GM18868 (cell line): Measurements from ENCODE around the gene SSTR5.
"Not testable (repeated sequence)": the region's sequence is repeated elsewhere in the genome, so short reads cannot be mapped to it uniquely, and the experiment has no call there.

Experiments used
- ATAC-seq: cut with Tn5 transposase; IDR thresholded peaks from one replicate; pipeline ENCODE4 v1.9.1; 2021; ENCODE audit warnings: mild to moderate bottlenecking, moderate library complexity; ENCODE audit not compliant: unreplicated experiment

Gene SSTR5

DNA sequence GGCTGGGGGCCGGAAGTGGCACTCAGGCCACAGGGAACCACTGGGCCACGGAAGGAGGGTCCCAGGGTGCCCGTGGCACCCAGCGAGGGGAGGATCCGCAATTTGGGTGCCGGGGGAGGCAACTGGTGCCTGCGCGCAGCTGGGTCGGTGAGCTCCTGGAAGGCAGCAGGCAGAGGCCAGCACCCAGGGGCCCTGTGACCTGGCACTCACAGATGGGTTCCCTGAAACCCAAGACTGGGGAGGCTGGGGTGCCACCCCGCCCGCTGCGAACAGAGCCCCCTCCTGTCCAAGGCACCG is 663 bp downstream of the SSTR5 start:
- ATAC-seq = no peak

DNA sequence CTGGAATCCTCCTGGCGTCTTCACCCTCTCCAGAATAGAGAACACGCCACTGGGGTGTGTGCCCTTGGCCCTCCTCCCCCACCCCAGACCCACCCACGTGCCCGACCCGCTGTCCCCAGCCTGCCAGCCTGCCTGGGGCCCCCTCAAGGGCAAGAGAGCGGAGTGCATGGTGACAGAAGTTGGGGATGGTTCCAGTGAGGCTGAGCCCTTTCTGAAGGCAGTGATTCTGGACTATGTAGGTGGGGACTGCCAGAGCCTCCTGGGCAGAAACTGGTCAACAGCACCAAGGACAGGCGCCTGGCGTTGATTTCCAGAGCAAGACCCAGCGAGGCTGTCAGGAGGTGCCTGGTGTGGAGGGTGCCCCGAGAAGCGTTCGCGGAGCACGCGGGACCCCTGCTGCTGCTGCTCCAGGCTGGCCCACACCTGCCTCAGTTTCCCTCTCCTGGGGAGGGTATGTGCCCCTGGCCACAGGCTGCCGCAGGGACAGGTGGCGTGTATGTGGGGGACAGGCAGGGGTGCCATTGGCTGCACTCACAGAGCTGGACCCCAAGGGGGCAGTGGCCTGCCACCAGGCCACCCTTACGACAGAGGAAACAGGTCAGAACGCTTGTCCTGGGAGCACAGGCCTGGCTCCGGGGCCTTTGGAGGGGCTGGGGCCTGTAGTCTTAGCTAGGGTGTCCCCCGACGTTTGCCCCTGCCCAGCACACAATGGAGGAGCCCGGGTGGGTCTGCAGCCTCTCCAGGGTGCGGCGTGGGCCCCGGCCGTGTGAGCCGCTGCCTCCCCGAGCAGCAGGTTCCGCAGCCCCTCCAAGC is 1.2 kb downstream of the SSTR5 start:
- no peak for ATAC-seq

DNA sequence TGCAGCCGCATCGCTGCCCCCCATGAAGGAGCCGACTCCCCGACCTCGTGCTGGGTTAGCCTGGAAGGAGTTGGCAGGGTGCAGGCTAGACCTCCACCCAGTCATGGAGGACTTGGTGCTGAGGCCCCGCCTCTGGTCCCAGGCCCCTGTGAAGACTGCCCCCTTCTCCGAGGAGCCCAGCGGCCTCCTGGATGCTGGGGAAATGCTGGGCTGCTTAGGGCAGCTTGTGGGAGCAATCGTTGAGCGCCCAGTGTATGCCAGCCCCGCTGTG is 1.8 kb downstream of the SSTR5 start:
- ATAC-seq = no peak

DNA sequence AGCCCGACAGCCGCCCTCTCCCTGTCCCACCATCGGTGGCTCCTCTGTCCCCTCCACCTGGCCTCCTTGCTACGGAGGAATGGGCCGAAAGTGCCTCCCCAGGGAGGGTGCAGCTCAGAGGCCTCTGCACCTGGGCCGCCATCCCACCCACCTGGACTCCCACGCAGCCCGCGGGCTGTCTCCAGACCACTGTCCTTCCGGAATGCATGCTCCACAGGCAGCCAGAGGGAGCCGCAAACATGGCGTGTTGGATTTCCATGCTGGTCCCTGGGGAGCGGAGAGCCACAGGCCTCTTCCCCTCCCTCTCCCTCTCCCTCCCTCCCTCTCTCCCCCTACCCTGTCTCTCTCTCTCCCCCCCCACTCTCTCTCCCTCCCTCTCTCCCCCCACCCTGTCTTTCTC is 3.0 kb downstream of the SSTR5 start:
- ATAC-seq = no peak

GRCh38 chr16:1076801-1077576 is 4.4 kb downstream of the SSTR5 start:
- no peak for ATAC-seq

- ATAC-seq = no peak
Observed at GRCh38 chr16:1077877-1078578, 5.5 kb downstream of the SSTR5 start.

DNA sequence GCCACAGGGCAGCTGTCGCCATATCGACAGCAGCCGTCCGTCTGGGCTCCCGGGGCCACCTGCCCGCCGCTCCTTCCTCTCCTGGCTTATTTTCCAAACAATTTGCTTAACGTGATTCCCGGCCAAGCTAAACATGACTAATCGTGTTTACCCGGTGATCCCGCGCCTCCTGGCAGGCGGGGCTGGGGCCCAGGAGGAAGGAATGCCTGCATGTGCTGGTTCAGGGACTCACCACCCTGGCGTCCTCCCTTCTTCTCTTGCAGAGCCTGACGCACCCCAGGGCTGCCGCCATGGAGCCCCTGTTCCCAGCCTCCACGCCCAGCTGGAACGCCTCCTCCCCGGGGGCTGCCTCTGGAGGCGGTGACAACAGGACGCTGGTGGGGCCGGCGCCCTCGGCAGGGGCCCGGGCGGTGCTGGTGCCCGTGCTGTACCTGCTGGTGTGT is 6.1 kb downstream of the SSTR5 start:
- no peak for ATAC-seq

DNA sequence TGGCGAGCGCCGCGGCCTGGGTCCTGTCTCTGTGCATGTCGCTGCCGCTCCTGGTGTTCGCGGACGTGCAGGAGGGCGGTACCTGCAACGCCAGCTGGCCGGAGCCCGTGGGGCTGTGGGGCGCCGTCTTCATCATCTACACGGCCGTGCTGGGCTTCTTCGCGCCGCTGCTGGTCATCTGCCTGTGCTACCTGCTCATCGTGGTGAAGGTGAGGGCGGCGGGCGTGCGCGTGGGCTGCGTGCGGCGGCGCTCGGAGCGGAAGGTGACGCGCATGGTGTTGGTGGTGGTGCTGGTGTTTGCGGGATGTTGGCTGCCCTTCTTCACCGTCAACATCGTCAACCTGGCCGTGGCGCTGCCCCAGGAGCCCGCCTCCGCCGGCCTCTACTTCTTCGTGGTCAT is 6.8 kb downstream of the SSTR5 start:
- no peak for ATAC-seq

DNA sequence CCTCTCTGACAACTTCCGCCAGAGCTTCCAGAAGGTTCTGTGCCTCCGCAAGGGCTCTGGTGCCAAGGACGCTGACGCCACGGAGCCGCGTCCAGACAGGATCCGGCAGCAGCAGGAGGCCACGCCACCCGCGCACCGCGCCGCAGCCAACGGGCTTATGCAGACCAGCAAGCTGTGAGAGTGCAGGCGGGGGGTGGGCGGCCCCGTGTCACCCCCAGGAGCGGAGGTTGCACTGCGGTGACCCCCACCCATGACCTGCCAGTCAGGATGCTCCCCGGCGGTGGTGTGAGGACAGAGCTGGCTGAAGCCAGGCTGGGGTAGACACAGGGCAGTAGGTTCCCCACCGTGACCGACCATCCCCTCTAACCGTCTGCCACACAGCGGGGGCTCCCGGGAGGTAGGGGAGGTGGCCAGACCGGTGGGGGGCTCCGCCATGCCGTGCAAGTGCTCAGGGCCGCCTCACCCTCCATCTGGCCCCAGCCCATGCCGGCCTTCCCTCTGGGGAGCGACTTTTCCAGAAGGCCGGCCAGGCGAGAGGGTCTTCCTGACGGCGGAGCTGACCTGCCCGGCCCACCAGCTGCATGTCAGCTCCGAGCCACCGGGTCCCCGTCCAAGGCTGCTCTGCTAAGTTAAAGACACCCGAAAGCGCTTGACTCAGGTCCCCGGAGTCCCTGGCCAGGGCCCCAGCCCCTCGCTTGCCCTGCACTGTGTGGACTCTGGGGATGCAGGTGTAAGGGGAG is 7.4 kb downstream of the SSTR5 start:
- no peak for ATAC-seq

DNA sequence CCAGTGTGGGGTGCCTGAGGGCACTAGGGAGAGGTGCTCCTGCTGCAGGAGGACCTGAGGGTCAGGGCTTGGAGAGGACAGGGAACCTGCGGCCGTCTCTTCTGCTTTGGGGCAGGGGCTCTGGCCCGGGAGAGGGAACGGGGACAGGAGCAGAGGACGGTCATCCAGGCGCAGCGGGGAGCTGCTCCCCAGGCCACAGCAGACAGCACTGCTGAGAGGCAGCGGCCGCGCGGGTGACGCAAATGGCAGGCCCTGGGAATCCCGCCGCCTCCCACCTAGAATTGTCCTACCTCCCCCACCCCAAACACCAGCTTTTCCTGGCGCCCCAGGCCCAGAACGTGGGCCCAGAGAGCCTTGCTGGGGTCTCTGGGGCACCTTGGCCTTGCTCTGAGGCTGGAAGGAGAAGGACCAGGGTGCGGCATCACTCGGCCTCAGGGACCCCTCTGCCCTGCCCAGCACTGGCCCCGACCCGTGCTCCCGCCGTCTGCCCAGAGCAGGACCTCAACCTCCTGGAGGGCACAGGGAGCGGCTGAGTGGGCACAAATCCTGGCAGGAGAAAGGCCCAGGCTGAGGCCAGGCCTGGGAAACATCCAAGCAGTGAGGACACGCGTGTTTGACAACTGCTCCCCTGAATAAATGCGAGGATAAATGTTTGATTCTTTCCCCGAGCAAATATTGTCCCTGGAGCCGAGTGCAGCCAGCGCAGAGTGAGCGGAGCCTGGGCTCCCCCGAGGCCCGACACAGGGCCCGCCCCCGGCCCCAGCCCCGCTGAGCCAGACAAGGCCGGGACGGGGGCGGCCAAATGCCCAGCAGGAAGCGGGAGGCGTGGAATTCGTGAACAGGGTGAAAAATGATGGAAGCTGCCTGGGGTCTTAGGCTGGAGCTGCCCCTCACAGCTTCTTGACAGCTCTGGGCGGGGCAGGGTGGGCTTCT is 8.5 kb downstream of the SSTR5 start:
- ATAC-seq = no peak

GRCh38 chr16:1081734-1082265 is 9.3 kb downstream of the SSTR5 start:
- no peak for ATAC-seq

- no peak for ATAC-seq
Observed at GRCh38 chr16:1082266-1082951, 9.9 kb downstream of the SSTR5 start.

- no peak for ATAC-seq
Observed at GRCh38 chr16:1082952-1083675, 10.6 kb downstream of the SSTR5 start.

GRCh38 chr16:1084971-1085370 is 12.4 kb downstream of the SSTR5 start:
- no peak for ATAC-seq

GRCh38 chr16:1086443-1086842 is 13.9 kb downstream of the SSTR5 start:
- ATAC-seq = not testable (repeated sequence)

- ATAC-seq = no peak
Observed at GRCh38 chr16:1088295-1089170, 16.0 kb downstream of the SSTR5 start.

GRCh38 chr16:1089439-1089821 is 16.9 kb downstream of the SSTR5 start:
- no peak for ATAC-seq
